PC-9 (cell line): Measurements from ENCODE around the gene ALDH3B2.

Experiments used
- CTCF ChIP-seq: fragments of 200-600 bp; sonication (generic); conservative IDR thresholded peaks from 2 replicates; pipeline ENCODE4 v1.6.1; 2017; ENCODE audit warnings: mixed run types, antibody characterized with exemption, mild to moderate bottlenecking, moderate library complexity
- EZH2 ChIP-seq: fragments of 200-600 bp; sonication (generic); IDR thresholded peaks from 2 replicates; pipeline ENCODE4 v1.8.0; 2017; ENCODE audit warnings: antibody characterized with exemption, low read depth

- TF ChIP-seq CTCF (no peak), EZH2 (no peak)
Observed at GRCh38 chr11:67640758-67641337, 33.6 kb downstream of the ALDH3B2 start.
